ENCODE measurements around the gene PKN1. TPM values are rescaled to one million over a fixed set of nuclear protein-coding genes. Genes with fewer than 3 reads are reported as not detected.

The PKN1 gene
- total and polyA plus RNA-seq, 4 donors: 13.7 to 41.6 (median 22.3) TPM

DNA sequence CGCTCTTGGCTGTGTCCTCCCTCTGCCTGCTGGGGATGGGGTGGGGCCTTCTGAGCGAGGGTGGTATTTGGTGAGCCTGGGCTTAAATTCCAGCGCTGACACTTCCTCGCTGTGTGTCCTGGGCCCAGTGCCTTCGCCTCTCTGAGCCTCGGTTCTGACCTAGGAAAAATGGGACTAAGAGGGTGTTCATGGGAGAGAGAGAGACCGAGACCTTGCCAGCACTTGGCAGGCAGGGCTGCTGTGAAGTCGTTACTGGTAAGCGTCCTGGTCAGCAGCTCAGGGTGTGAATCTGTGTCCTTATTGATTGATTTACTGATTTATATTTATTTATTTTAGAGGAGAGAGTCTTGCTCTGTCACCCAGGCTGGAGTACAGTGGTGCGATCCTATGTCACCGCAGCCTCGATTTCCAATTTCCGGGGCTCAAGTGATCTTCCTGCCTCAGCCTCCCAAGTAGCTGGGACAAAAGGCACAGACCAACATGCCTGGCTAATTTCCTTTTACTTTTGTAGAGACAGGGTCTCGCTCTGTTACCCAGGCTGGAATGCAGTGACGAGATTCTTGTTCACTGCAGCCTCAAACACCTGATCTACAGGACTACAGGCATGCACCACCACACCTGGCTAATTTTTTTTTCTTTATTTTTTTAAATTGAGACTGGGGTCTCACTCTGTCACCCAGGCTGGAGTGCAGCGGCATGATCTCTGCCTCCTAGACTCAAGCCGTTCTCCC is 2.4 kb downstream of the PKN1 start:
- Histone ChIP-seq H3K9ac (ENCODE audit: low read depth in 1 of 2, low read length in 2 of 2) (no peak overlapping the region), H3K4me1 (ENCODE audit: control insufficient read depth in 4 of 4, insufficient read depth in 4 of 4, low read length in 3 of 4) (peaks cover 6 to 36% (median 19%) of the 10 kb centered on the region in 4 donors), H3K4me3 (ENCODE audit: low read depth in 1 of 3, low read length in 3 of 3) (no peak overlapping the region), H3K36me3 (ENCODE audit: control insufficient read depth in 4 of 4, insufficient read depth in 3 of 4, low read depth in 1 of 4, low read length in 3 of 4) (no peaks in the 10 kb centered on the region), H3K9me3 (ENCODE audit: control insufficient read depth in 4 of 4, low read length in 3 of 4) (no peaks in the 10 kb centered on the region), H3K27me3 (ENCODE audit: control insufficient read depth in 4 of 4, insufficient read depth in 4 of 4, low read length in 3 of 4) (no peaks in the 10 kb centered on the region), H3K27ac (ENCODE audit: low read depth in 1 of 2, low read length in 2 of 2) (peak overlapping the region; percentile 14 to 27)
- WGBS: 74% methylated on average over 17 of the region's 17 CpGs
- DNase-seq (ENCODE audit: low spot score): no peak
- TF ChIP-seq JUND (IDR thresholded peaks at IDR 0.05) (no peak), FOXA1 (IDR thresholded peaks at IDR 0.05) (no peak), RAD21 (IDR thresholded peaks at IDR 0.05) (no peak), TAF1 (conservative IDR thresholded peaks at IDR 0.05) (no peak)

DNA sequence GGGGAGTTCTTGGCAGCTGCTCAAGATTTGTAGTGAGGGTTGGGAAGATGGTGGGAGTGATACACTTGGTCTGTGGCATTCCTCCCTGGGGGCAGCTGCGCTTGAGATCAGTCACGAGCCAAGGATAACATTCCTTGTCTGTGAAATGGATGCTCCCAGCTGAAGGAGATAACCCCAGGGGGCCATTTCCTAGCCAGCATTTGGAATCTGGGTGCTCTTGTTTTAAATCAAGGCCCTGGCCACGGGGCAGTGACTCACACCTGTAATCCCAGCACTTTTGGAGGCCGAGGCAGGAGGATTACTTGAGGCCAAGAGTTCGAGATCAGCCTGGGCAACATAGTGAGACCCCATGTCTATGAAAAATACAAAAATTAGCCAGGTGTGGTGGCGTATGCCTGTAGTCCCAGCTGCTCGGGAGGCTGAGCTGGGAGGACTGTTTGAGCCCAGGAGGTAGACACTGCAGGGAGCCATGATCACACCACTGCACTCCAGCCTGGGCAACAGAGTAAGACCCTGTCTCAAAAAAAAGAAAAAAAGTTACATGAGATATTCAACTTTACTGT is 4.6 kb downstream of the PKN1 start:
- 91% methylated on average over 7 of the region's 7 CpGs for WGBS
- peaks cover 0 to 9% (median 5%) of the 10 kb centered on the region in 4 donors for H3K36me3 ChIP-seq (ENCODE audit: control insufficient read depth in 4 of 4, insufficient read depth in 3 of 4, low read depth in 1 of 4, low read length in 3 of 4)

DNA sequence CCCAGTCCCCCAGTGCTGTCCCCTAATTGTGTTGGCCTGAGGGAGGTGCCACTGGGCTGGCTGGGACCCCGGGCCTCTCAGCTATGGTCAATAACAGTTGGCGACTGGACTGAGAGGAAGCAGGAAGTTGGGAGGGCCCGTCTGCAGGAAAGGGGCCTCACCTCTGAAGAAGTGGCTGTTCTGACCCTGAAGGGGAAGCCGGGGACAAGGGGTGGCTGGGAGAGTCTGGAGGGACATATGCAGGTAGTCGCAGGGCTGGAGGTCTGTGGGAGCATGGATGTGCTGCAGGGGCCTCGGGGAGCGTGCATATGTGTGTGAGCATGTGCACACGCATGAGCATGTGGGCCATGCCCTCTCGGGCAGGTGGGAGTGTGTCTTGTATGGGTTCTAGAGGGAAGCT is 5.9 kb downstream of the PKN1 start:
- Histone ChIP-seq H3K4me3 (ENCODE audit: low read depth in 1 of 3, low read length in 3 of 3) (no peak overlapping the region), H3K36me3 (ENCODE audit: control insufficient read depth in 4 of 4, insufficient read depth in 3 of 4, low read depth in 1 of 4, low read length in 3 of 4) (peaks cover 9 to 21% (median 15%) of the 10 kb centered on the region in 4 donors)
- WGBS: 75% methylated on average over 9 of the region's 9 CpGs

More for the DNA sequence above, 4.6 kb downstream of the PKN1 start:
- Histone ChIP-seq H3K4me1 (ENCODE audit: control insufficient read depth in 4 of 4, insufficient read depth in 4 of 4, low read length in 3 of 4) (peaks cover 5 to 31% (median 17%) of the 10 kb centered on the region in 4 donors), H3K9ac (ENCODE audit: low read depth in 1 of 2, low read length in 2 of 2) (no peak overlapping the region), H3K9me3 (ENCODE audit: control insufficient read depth in 4 of 4, low read length in 3 of 4) (no peaks in the 10 kb centered on the region), H3K27me3 (ENCODE audit: control insufficient read depth in 4 of 4, insufficient read depth in 4 of 4, low read length in 3 of 4) (no peaks in the 10 kb centered on the region), H3K27ac (ENCODE audit: low read depth in 1 of 2, low read length in 2 of 2) (no peak overlapping the region), H3K4me3 (ENCODE audit: low read depth in 1 of 3, low read length in 3 of 3) (no peak overlapping the region)
- no peak for TF ChIP-seq RAD21 (IDR thresholded peaks at IDR 0.05)
- DNase-seq (ENCODE audit: low spot score): no peak

GRCh38 chr19:14440049-14440448 is 6.9 kb downstream of the PKN1 start:
- Histone ChIP-seq H3K9ac (ENCODE audit: low read depth in 1 of 2, low read length in 2 of 2) (peak overlapping the region; percentile 19 to 33), H3K4me1 (ENCODE audit: control insufficient read depth in 4 of 4, insufficient read depth in 4 of 4, low read length in 3 of 4) (peaks cover 0 to 12% (median 7%) of the 10 kb centered on the region in 4 donors), H3K27me3 (ENCODE audit: control insufficient read depth in 4 of 4, insufficient read depth in 4 of 4, low read length in 3 of 4) (no peaks in the 10 kb centered on the region), H3K36me3 (ENCODE audit: control insufficient read depth in 4 of 4, insufficient read depth in 3 of 4, low read depth in 1 of 4, low read length in 3 of 4) (peaks cover 11 to 27% (median 19%) of the 10 kb centered on the region in 4 donors), H3K27ac (ENCODE audit: low read depth in 1 of 2, low read length in 2 of 2) (peak overlapping the region; percentile 21 to 31), H3K9me3 (ENCODE audit: control insufficient read depth in 4 of 4, low read length in 3 of 4) (no peaks in the 10 kb centered on the region), H3K4me3 (ENCODE audit: low read depth in 1 of 3, low read length in 3 of 3) (peak overlapping the region in 2 of 3 donors; percentile 10 to 30)
- WGBS: 60% methylated on average over 9 of the region's 9 CpGs
- DNase-seq (ENCODE audit: low spot score): peak; percentile 67
- TF ChIP-seq HNF4G (IDR thresholded peaks at IDR 0.05): no peak
- no peak for TF ChIP-seq MAX (IDR thresholded peaks at IDR 0.05)
- no peak for TF ChIP-seq JUND (IDR thresholded peaks at IDR 0.05)
- no peak for TF ChIP-seq CTCF (IDR thresholded peaks at IDR 0.05; ENCODE audit: low read depth, low read length, missing input control)
- no peak for TF ChIP-seq FOXA2 (IDR thresholded peaks at IDR 0.05)
- no peak for TF ChIP-seq HNF4A (conservative IDR thresholded peaks at IDR 0.05)
- TF ChIP-seq YY1 (IDR thresholded peaks at IDR 0.05): no peak
- TF ChIP-seq RAD21 (IDR thresholded peaks at IDR 0.05): no peak
- TF ChIP-seq TAF1 (conservative IDR thresholded peaks at IDR 0.05): no peak
- no peak for TF ChIP-seq FOXA1 (IDR thresholded peaks at IDR 0.05)
- TF ChIP-seq SP1 (IDR thresholded peaks at IDR 0.05): no peak
- TF ChIP-seq EGR1 (IDR thresholded peaks at IDR 0.05; ENCODE audit: low read depth in 2 of 2): no peak
- peak; percentile 56 for TF ChIP-seq NR2F2 (IDR thresholded peaks at IDR 0.05)
- TF ChIP-seq GABPA (IDR thresholded peaks at IDR 0.05 in 1 of 2, conservative IDR thresholded peaks at IDR 0.05 in 1 of 2): peak in 1 of 2 donors; percentile 29
- TF ChIP-seq, protein P1, sequence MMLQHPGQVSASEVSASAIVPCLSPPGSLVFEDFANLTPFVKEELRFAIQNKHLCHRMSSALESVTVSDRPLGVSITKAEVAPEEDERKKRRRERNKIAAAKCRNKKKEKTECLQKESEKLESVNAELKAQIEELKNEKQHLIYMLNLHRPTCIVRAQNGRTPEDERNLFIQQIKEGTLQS (IDR thresholded peaks at IDR 0.05): no peak

More for the DNA sequence above, 5.9 kb downstream of the PKN1 start:
- H3K9me3 ChIP-seq (ENCODE audit: control insufficient read depth in 4 of 4, low read length in 3 of 4): no peaks in the 10 kb centered on the region
- H3K4me1 ChIP-seq (ENCODE audit: control insufficient read depth in 4 of 4, insufficient read depth in 4 of 4, low read length in 3 of 4): peaks cover 1 to 22% (median 11%) of the 10 kb centered on the region in 4 donors
- no peak overlapping the region for H3K9ac ChIP-seq (ENCODE audit: low read depth in 1 of 2, low read length in 2 of 2)
- no peaks in the 10 kb centered on the region for H3K27me3 ChIP-seq (ENCODE audit: control insufficient read depth in 4 of 4, insufficient read depth in 4 of 4, low read length in 3 of 4)
- no peak for TF ChIP-seq HNF4A (conservative IDR thresholded peaks at IDR 0.05)
- TF ChIP-seq RAD21 (IDR thresholded peaks at IDR 0.05): no peak
- TF ChIP-seq, protein P1 (IDR thresholded peaks at IDR 0.05): no peak
- TF ChIP-seq HNF4G (IDR thresholded peaks at IDR 0.05): no peak
- TF ChIP-seq NR2F2 (IDR thresholded peaks at IDR 0.05): no peak
- no peak for TF ChIP-seq SP1 (IDR thresholded peaks at IDR 0.05)
- TF ChIP-seq MAX (IDR thresholded peaks at IDR 0.05): no peak
- TF ChIP-seq FOXA2 (IDR thresholded peaks at IDR 0.05): no peak
- no peak for TF ChIP-seq FOXA1 (IDR thresholded peaks at IDR 0.05)
- no peak for DNase-seq (ENCODE audit: low spot score)
- no peak overlapping the region for H3K27ac ChIP-seq (ENCODE audit: low read depth in 1 of 2, low read length in 2 of 2)

All from liver (tissue), 9 donors.